HL-60 (cell line): ENCODE results near the gene PTTG2.

Experiments used
- DNase-seq, 2 experiments: peaks; one replicate each; pipeline ENCODE4 v3.0.0-alpha.2; 2010 to 2020; ENCODE audit warnings: low read depth in 1 of 2, low spot score in 1 of 2
- H3K27ac ChIP-seq: fragments of 250-450 bp; sonication (Bioruptor Pico); replicated peaks from 2 replicates; pipeline ENCODE4 v1.5.1; 2020; ENCODE audit warnings: mild to moderate bottlenecking, moderate library complexity
- H3K27me3 ChIP-seq: fragments of 250-450 bp; sonication (Bioruptor Pico); 2 replicates; pipeline ENCODE4 v1.5.1; 2021; ENCODE audit warnings: mild to moderate bottlenecking, moderate library complexity; ENCODE audit not compliant: insufficient read depth, poor library complexity, severe bottlenecking
- H3K4me3 ChIP-seq: replicated peaks from 2 replicates; pipeline ENCODE4 v1.5.1; 2011; ENCODE audit warnings: mild to moderate bottlenecking, control low read depth, low read length; ENCODE audit not compliant: insufficient read depth
- CTCF ChIP-seq: IDR thresholded peaks from one replicate; pipeline ENCODE4 v1.5.1; 2011; ENCODE audit warnings: low read length, control low read depth, inconsistent platforms; ENCODE audit not compliant: insufficient read depth
- GABPA ChIP-seq: IDR thresholded peaks from 2 replicates; pipeline ENCODE4 v1.6.1; 2012; ENCODE audit warnings: low read depth
- POLR2AphosphoS5 ChIP-seq: IDR thresholded peaks from 2 replicates; pipeline ENCODE4 v1.6.1; 2012; ENCODE audit warnings: low read depth
- REST ChIP-seq: IDR thresholded peaks from 2 replicates; pipeline ENCODE4 v1.6.1; 2012; ENCODE audit warnings: low read depth; ENCODE audit not compliant: insufficient replicate concordance
- SPI1 ChIP-seq: IDR thresholded peaks from 2 replicates; pipeline ENCODE4 v1.6.1; 2012; ENCODE audit warnings: low read depth, mild to moderate bottlenecking, borderline replicate concordance

Gene PTTG2

GRCh38 chr4:37934609-37935008 lies 25.6 kb upstream of the PTTG2 start:
- DNase-seq = no peak
- H3K27ac ChIP-seq = no peak overlapping the region
- H3K27me3 ChIP-seq = no peaks in the 10 kb centered on the region
- no peak overlapping the region for H3K4me3 ChIP-seq
- TF ChIP-seq REST (no peak), GABPA (no peak), SPI1 (no peak), POLR2AphosphoS5 (no peak)

GRCh38 chr4:37935026-37935425 lies 25.2 kb upstream of the PTTG2 start:
- Histone ChIP-seq H3K27me3 (no peaks in the 10 kb centered on the region), H3K4me3 (no peak overlapping the region), H3K27ac (no peak overlapping the region)
- peak in 1 of 2 experiments; percentile 31 for DNase-seq
- TF ChIP-seq POLR2AphosphoS5 (no peak), REST (no peak), CTCF (no peak)

GRCh38 chr4:37936889-37937498 lies 23.2 kb upstream of the PTTG2 start:
- Histone ChIP-seq H3K27me3 (no peaks in the 10 kb centered on the region), H3K4me3 (no peak overlapping the region), H3K27ac (no peak overlapping the region)
- DNase-seq = peak; percentile 7 to 59
- TF ChIP-seq GABPA (no peak), CTCF (no peak), REST (no peak), POLR2AphosphoS5 (no peak), SPI1 (no peak)

GRCh38 chr4:37938208-37938607 lies 22.0 kb upstream of the PTTG2 start:
- no peak for DNase-seq
- H3K27ac ChIP-seq = no peak overlapping the region
- no peak overlapping the region for H3K4me3 ChIP-seq
- TF ChIP-seq CTCF = no peak
- TF ChIP-seq POLR2AphosphoS5 = no peak
- TF ChIP-seq GABPA = no peak
- TF ChIP-seq SPI1 = no peak
- no peak for TF ChIP-seq REST
- no peaks in the 10 kb centered on the region for H3K27me3 ChIP-seq
